Suprapubic skin (tissue), 4 donors: ENCODE measurements around the gene MTCH1. TPM values are rescaled to one million over a fixed set of nuclear protein-coding genes. Genes with fewer than 3 reads are reported as not detected.

Experiments
- DNase-seq, 2 donors: peaks; one replicate each; pipeline ENCODE4 v3.0.0-alpha.2; 2019; ENCODE audit warnings: low spot score in 2 of 2
- H3K27ac ChIP-seq: fragments of 200-600 bp; sonication (generic); one replicate; pipeline ENCODE4 v1.5.1; 2019
- H3K27me3 ChIP-seq: fragments of 200-600 bp; sonication (generic); one replicate; pipeline ENCODE4 v1.5.1; 2019
- H3K36me3 ChIP-seq: fragments of 200-600 bp; sonication (generic); one replicate; pipeline ENCODE4 v1.5.1; 2019
- H3K4me1 ChIP-seq: fragments of 200-600 bp; sonication (generic); one replicate; pipeline ENCODE4 v1.5.1; 2019
- H3K4me3 ChIP-seq: fragments of 200-600 bp; sonication (generic); one replicate; pipeline ENCODE4 v1.5.1; 2019; ENCODE audit warnings: mild to moderate bottlenecking
- H3K9me3 ChIP-seq: fragments of 200-600 bp; sonication (generic); one replicate; pipeline ENCODE4 v1.5.1; 2019
- EP300 ChIP-seq: sonication (generic); formaldehyde crosslinking; IDR thresholded peaks from one replicate; pipeline ENCODE4 v1.6.1; 2017; ENCODE audit warnings: antibody characterized with exemption
- POLR2A ChIP-seq, 2 donors: fragments of 450-650 bp; IDR thresholded peaks; one replicate each; pipeline ENCODE4 v1.6.1; 2017; ENCODE audit warnings: antibody characterized with exemption in 2 of 2, mild to moderate bottlenecking in 2 of 2, moderate library complexity in 2 of 2
- POLR2AphosphoS5 ChIP-seq, 3 donors: sonication (generic); formaldehyde crosslinking; IDR thresholded peaks; one replicate each; pipeline ENCODE4 v1.6.1; 2017; ENCODE audit warnings: antibody characterized with exemption in 3 of 3
- WGBS: methylation state at CpG from one replicate; pipeline ENCODE4 v1.1.5; 2018; 5-methylcytosine and 5-hydroxymethylcytosine counted together
- total RNA-seq, 4 donors: library from RNA; depleted of rRNA; stranded (reverse); fragments of >200 nt; gene quantifications; one replicate each; pipeline ENCODE4 v1.1.0, GENCODE V29; 2016
- TF ChIP-seq, protein P1 (sequence below), 2 donors: fragments of 200-600 bp in 1 of 2; fragments of 450-650 bp in 1 of 2; sonication (generic) in 1 of 2; IDR thresholded peaks; one replicate each; pipeline ENCODE4 v1.5.1; 2016 to 2019; ENCODE audit warnings: antibody characterized with exemption in 2 of 2, mild to moderate bottlenecking in 1 of 2, moderate library complexity in 1 of 2

Gene MTCH1
- total RNA-seq, 4 donors from 2014 or later: 160 to 220 (median 183) TPM

DNA sequence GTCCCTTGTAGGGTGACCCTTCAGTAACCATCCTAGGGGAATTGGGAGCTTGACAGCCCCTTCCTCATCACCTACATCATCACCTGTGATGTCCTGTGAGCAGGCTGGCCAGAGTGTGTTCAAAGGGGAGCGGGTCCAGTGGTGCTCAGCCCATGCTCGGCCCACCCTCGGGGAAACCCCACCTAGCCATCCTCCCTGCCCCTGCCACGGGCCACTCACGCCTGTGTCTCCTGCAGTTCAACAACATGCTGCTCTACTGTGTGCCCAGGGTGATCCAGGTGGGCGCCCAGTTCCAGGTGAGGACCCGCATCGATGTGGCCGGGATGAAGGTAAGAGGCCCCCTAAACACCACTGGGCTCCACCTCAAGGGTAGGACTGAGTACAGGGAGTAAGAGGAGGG is 29.5 kb upstream of the MTCH1 start:
- TF ChIP-seq, protein P1, sequence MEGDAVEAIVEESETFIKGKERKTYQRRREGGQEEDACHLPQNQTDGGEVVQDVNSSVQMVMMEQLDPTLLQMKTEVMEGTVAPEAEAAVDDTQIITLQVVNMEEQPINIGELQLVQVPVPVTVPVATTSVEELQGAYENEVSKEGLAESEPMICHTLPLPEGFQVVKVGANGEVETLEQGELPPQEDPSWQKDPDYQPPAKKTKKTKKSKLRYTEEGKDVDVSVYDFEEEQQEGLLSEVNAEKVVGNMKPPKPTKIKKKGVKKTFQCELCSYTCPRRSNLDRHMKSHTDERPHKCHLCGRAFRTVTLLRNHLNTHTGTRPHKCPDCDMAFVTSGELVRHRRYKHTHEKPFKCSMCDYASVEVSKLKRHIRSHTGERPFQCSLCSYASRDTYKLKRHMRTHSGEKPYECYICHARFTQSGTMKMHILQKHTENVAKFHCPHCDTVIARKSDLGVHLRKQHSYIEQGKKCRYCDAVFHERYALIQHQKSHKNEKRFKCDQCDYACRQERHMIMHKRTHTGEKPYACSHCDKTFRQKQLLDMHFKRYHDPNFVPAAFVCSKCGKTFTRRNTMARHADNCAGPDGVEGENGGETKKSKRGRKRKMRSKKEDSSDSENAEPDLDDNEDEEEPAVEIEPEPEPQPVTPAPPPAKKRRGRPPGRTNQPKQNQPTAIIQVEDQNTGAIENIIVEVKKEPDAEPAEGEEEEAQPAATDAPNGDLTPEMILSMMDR (IDR thresholded peaks at IDR 0.05): no peak
- TF ChIP-seq POLR2AphosphoS5 (IDR thresholded peaks at IDR 0.05) (no peak), POLR2A (IDR thresholded peaks at IDR 0.05) (no peak), EP300 (no peak)
- Histone ChIP-seq H3K27me3 (no peaks in the 10 kb centered on the region), H3K4me3 (no peak overlapping the region), H3K9me3 (no peaks in the 10 kb centered on the region), H3K36me3 (no peaks in the 10 kb centered on the region), H3K4me1 (peaks cover 17% of the 10 kb centered on the region), H3K27ac (no peak overlapping the region)
- 100% methylated on average over 1 of the region's 9 CpGs for WGBS
- DNase-seq: no peak

DNA sequence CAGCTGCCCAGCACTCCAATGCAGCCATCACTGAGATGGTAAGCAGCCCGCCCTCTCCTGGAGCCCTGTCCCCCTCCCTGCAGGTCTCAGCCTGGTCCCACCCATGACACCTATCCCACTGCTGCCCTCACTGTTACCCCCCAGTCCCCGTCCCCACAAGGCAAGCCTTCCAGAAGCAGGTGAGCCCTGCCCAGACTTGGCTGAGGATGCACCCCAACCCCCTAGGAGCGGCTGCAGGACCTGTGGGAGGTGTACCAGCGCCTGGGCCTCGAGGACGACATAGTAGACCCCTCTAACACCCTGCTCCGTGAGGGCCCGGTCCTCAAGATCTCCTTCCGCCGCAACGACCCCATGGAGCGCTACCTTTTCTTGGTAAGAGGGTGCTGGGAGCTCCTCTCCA is 28.7 kb upstream of the MTCH1 start:
- WGBS: 92% methylated on average over 11 of the region's 12 CpGs
- H3K27ac ChIP-seq: no peak overlapping the region
- no peaks in the 10 kb centered on the region for H3K27me3 ChIP-seq
- peaks cover 17% of the 10 kb centered on the region for H3K4me1 ChIP-seq
- no peak for DNase-seq
- TF ChIP-seq POLR2AphosphoS5 (IDR thresholded peaks at IDR 0.05): no peak
- TF ChIP-seq, protein P1 (IDR thresholded peaks at IDR 0.05): no peak
- TF ChIP-seq POLR2A (IDR thresholded peaks at IDR 0.05): no peak
- no peak overlapping the region for H3K4me3 ChIP-seq
- no peaks in the 10 kb centered on the region for H3K9me3 ChIP-seq
- H3K36me3 ChIP-seq: no peaks in the 10 kb centered on the region

DNA sequence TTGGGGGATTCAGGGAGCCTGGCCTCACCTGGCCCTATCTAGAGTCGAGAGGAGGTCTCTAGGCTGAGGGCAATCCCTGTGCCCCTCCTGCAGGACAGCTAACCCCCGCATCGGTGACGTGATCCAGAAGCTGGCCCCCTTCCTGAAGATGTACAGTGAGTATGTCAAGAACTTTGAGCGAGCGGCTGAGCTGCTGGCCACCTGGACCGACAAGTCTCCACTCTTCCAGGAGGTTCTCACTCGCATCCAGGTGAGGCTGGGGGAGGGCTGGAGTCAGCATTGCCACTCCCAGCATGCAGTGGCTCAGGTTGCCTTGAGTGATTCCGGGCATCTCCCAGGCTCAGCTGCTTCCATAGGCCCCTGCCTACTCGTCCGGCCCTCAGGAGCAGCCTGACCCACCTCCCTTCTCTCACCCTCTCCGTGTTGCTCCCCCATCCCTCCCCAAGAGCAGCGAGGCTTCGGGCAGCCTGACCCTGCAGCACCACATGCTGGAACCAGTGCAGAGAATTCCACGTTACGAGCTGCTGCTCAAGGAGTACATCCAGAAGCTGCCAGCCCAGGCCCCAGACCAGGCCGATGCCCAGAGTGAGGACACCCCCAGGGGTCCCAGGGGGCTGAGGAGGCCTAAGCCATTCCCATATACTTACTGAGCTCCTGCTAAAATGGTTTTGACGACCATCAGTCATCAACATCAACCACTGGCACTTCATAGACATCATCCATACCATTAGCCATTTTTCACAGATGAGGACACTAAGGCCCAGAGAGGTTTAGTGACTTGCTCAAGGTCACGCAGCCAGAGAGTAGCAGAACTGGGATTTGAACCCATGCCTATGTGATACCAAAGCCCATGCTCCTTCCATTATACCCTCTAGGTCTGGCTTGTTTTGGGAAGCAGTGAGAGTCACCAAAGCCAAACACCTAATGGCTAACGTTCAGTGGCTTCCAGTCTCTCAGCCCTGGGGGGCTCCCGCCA is 27.8 kb upstream of the MTCH1 start:
- no peak for DNase-seq
- Histone ChIP-seq H3K9me3 (no peaks in the 10 kb centered on the region), H3K36me3 (no peaks in the 10 kb centered on the region), H3K27me3 (no peaks in the 10 kb centered on the region), H3K4me3 (no peak overlapping the region), H3K27ac (no peak overlapping the region), H3K4me1 (peaks cover 14% of the 10 kb centered on the region)
- TF ChIP-seq, protein P1 (IDR thresholded peaks at IDR 0.05): no peak
- TF ChIP-seq EP300 (no peak), POLR2AphosphoS5 (IDR thresholded peaks at IDR 0.05) (no peak), POLR2A (IDR thresholded peaks at IDR 0.05) (no peak)
- WGBS: 89% methylated on average over 18 of the region's 21 CpGs

DNA sequence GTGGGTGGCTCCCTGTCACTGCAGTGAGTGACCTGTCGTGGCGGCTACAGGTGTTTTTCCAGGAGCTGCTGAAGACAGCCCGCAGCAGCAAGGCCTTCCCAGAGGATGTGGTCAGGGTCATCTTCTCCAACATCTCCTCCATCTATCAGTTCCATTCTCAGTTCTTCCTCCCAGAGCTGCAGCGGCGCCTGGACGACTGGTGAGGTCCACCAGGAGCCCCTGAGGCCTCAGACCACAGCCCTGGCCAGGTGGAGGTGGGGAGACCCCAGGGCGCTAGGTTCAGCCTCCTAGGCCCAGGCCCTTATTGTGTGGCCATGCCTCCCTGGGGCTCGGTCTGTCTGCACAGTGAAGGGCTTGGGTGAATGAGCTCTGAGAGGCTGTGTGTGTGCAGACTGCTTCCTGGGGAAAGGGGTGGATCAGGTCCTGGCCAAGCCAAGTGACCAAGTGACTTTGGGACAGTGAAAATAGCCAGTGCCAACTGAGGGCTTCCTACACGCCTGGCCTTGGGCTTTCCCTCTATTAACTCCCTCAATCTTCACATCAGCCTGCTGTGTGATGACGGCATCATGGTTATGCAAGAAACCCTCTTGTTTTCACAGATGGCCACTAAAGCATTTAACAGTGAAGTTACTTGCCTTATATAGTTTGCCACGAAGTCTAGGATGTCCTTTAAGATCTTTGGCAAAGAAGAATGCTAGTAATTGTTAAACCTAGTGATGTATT is 25.8 kb upstream of the MTCH1 start:
- DNase-seq: no peak
- Histone ChIP-seq H3K27ac (no peak overlapping the region), H3K4me1 (peaks cover 7% of the 10 kb centered on the region), H3K4me3 (no peak overlapping the region), H3K36me3 (no peaks in the 10 kb centered on the region), H3K27me3 (no peaks in the 10 kb centered on the region), H3K9me3 (no peaks in the 10 kb centered on the region)
- 74% methylated on average over 9 of the region's 11 CpGs for WGBS
- TF ChIP-seq, protein P1 (IDR thresholded peaks at IDR 0.05): no peak
- no peak for TF ChIP-seq POLR2AphosphoS5 (IDR thresholded peaks at IDR 0.05)
- no peak for TF ChIP-seq EP300
- no peak for TF ChIP-seq POLR2A (IDR thresholded peaks at IDR 0.05)

DNA sequence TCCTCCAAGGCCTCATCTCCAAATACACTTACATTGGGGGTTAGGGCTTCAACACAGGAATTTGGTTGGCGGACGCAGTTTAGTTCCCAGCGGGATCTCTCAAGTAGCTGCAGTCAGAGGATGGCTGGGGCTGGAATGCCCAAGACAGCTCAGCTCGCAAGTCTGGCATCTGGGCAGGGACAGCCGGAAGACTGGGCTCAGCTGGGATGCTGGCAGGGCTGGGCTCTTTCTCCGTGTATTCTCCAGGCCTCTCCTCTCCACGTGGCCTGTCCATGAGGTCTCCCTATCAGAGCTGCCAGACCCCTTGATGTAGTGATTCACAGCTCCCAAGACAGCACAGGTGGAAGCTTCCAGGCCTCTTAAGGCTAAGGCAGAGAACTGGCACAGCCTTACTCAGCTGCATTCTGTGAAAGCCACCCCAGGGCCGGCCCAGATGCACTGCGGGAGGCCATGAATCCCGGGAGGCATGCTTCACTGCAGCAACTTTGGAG is 24.5 kb upstream of the MTCH1 start:
- TF ChIP-seq, protein P1 (IDR thresholded peaks at IDR 0.05): no peak
- WGBS: 89% methylated on average over 8 of the region's 10 CpGs
- Histone ChIP-seq H3K4me1 (peaks cover 18% of the 10 kb centered on the region), H3K27ac (no peak overlapping the region), H3K36me3 (no peaks in the 10 kb centered on the region), H3K9me3 (no peaks in the 10 kb centered on the region), H3K4me3 (no peak overlapping the region), H3K27me3 (no peaks in the 10 kb centered on the region)
- DNase-seq: no peak
